Astrocyte of the cerebellum (primary cell): ENCODE results near the gene ZNF644.

Source experiments
- DNase-seq: peaks from one replicate; pipeline ENCODE4 v3.0.0-alpha.2; 2011; ENCODE audit warnings: low read depth
- H3K4me3 ChIP-seq: 2 replicates; pipeline ENCODE4 v1.5.1; 2011; ENCODE audit warnings: mild to moderate bottlenecking, low read depth, low read length, moderate library complexity
- CTCF ChIP-seq: IDR thresholded peaks from 2 replicates; pipeline ENCODE4 v1.5.1; 2012; ENCODE audit warnings: low read length, low read depth, moderate library complexity, mild to moderate bottlenecking; ENCODE audit errors: missing control alignments
- in situ Hi-C: cut with HindIII; loops from 2 replicates; pipeline ENCODE4 v1.10.0; 2017; ENCODE audit warnings: low sequenced_read_pairs

ZNF644 gene

GRCh38 chr1:90973897-90974798, 47.7 kb downstream of the ZNF644 start:
- no peak for TF ChIP-seq CTCF
- in situ Hi-C loops: no loop called here
- peak; percentile 39 for DNase-seq
- H3K4me3 ChIP-seq: no peak overlapping the region

GRCh38 chr1:90970208-90970607, 51.6 kb downstream of the ZNF644 start:
- no peak for TF ChIP-seq CTCF
- H3K4me3 ChIP-seq: no peak overlapping the region
- in situ Hi-C loops: no loop called here
- DNase-seq: no peak

- in situ Hi-C loops: no loop called here
- no peak for TF ChIP-seq CTCF
- no peak overlapping the region for H3K4me3 ChIP-seq
- DNase-seq: no peak
These were observed 52.6 kb downstream of the ZNF644 start for GRCh38 chr1:90969241-90969640.

GRCh38 chr1:90964444-90965035, 57.3 kb downstream of the ZNF644 start:
- in situ Hi-C loops: no loop called here
- TF ChIP-seq CTCF: no peak
- H3K4me3 ChIP-seq: no peak overlapping the region

GRCh38 chr1:90963651-90964050, 58.2 kb downstream of the ZNF644 start:
- in situ Hi-C loops: no loop called here
- TF ChIP-seq CTCF: no peak
- no peak overlapping the region for H3K4me3 ChIP-seq
- peak; percentile 8 for DNase-seq

More at GRCh38 chr1:90964444-90965035, 57.3 kb downstream of the ZNF644 start:
- DNase-seq: peak; percentile 3

- TF ChIP-seq CTCF: no peak
- no peak overlapping the region for H3K4me3 ChIP-seq
- in situ Hi-C loops: no loop called here
- no peak for DNase-seq
These were observed 58.6 kb downstream of the ZNF644 start for GRCh38 chr1:90963236-90963635.
